ENCODE data around the gene PNP. TPM values are rescaled to one million over a fixed set of nuclear protein-coding genes. Genes with fewer than 3 reads are reported as not detected.
A peak's percentile ranks its signal among the peaks of the same experiment; 100 is the strongest.

Gene PNP
- total RNA-seq, 2 experiments from 2014 or later, result 73.6 to 77.2 TPM

DNA sequence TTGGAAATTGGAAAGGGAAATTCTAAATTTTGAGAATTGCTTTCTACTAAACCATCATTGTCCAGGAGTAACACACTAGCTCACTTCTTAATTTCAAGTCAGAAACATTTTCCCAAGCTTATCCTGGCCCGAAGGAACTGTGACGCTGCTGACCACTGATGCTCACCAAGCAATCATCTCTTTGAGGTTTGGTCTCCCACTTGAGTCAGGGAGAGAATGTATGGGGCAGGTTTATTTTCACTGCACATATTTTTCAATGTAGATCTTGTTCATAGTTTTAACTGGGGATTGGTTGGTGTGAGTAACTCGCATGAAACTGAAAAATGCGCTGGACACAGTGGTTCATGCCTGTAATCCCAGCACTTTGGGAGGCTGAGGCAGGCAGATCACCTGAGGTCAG lies 23.3 kb downstream of the PNP start:
- CTCF ChIA-PET, result interaction anchor here (1.7 kb wide), 1 partner anchor 198 kb away, joined by 4 read pairs; no protein-coding TSS in a partner anchor
- Mint-ChIP-seq H3K4me3 (no peak overlapping the region), H3K4me1 (ENCODE audit: low read depth) (peaks cover 76% of the 10 kb centered on the region), H3K27ac (no peak overlapping the region), H3K27me3 (no peaks in the 10 kb centered on the region), H3K9me3 (no peaks in the 10 kb centered on the region), H3K36me3 (ENCODE audit: low read depth) (no peaks in the 10 kb centered on the region)
- TF ChIP-seq CTCF (IDR thresholded peaks at IDR 0.05), result no peak
- DNase-seq, result no peak
- intact Hi-C loops (cut with DNase I, micrococcal nuclease), result no loop called here
- H3K4me1 ChIP-seq (ENCODE audit: insufficient read depth, low read length), result peaks cover 46% of the 10 kb centered on the region
- no peak overlapping the region for H3K27ac ChIP-seq (ENCODE audit: low read depth in 1 of 2, low read length in 2 of 2)
- POLR2A ChIA-PET, result interaction anchor here (1.2 kb wide), 1 partner anchor 31 kb away, joined by 4 read pairs; the partner anchor contains the start of gene PIP4P1
- H3K36me3 ChIP-seq (ENCODE audit: insufficient read depth, low read length), result no peaks in the 10 kb centered on the region
- no peak for ATAC-seq (ENCODE audit: poor library complexity)
- no peaks in the 10 kb centered on the region for H3K9me3 ChIP-seq (ENCODE audit: control insufficient read depth in 1 of 2, insufficient read depth in 1 of 2, low read length in 2 of 2)
- no peaks in the 10 kb centered on the region for H3K27me3 ChIP-seq (ENCODE audit: control insufficient read depth in 1 of 2, insufficient read depth in 2 of 2, low read length in 2 of 2)
- no peak overlapping the region for H3K4me3 ChIP-seq (ENCODE audit: low read length)

DNA sequence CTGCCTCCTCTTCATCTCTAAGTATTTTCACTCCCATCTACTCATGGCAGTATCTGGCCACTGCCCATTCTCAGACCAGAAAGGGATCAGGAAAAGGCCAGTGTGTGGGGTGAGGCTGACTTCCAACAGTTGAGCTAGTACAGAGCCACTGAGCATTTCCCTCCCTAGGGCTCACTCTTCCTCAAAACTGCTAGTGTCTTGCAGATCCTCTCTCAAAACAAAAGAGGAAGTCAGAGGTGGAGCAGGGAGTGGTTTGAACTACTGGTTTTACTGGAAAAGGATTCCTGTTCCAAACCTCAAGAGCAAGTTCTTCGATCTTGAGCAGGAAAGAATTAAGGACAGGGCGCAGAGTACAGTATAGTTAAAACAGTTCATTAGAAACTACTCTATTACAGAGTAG lies 24.4 kb downstream of the PNP start:
- ATAC-seq (ENCODE audit: poor library complexity) (no peak), DNase-seq (no peak)
- Histone ChIP-seq H3K4me3 (ENCODE audit: low read length) (no peak overlapping the region), H3K9me3 (ENCODE audit: control insufficient read depth in 1 of 2, insufficient read depth in 1 of 2, low read length in 2 of 2) (no peaks in the 10 kb centered on the region), H3K36me3 (ENCODE audit: insufficient read depth, low read length) (no peaks in the 10 kb centered on the region), H3K4me1 (ENCODE audit: insufficient read depth, low read length) (peaks cover 42% of the 10 kb centered on the region), H3K27ac (ENCODE audit: low read depth in 1 of 2, low read length in 2 of 2) (no peak overlapping the region), H3K27me3 (ENCODE audit: control insufficient read depth in 1 of 2, insufficient read depth in 2 of 2, low read length in 2 of 2) (no peaks in the 10 kb centered on the region)
- Mint-ChIP-seq H3K27ac (no peak overlapping the region), H3K9me3 (no peaks in the 10 kb centered on the region), H3K4me3 (no peak overlapping the region), H3K27me3 (no peaks in the 10 kb centered on the region), H3K4me1 (ENCODE audit: low read depth) (peaks cover 65% of the 10 kb centered on the region), H3K36me3 (ENCODE audit: low read depth) (no peaks in the 10 kb centered on the region)
- intact Hi-C loops (cut with DNase I, micrococcal nuclease), result no loop called here
- POLR2A ChIA-PET, result no interaction called here
- CTCF ChIA-PET, result interaction anchor here (0.7 kb wide), 1 partner anchor 40 kb away, joined by 5 read pairs; no protein-coding TSS in a partner anchor
- no peak for TF ChIP-seq CTCF (IDR thresholded peaks at IDR 0.05)

DNA sequence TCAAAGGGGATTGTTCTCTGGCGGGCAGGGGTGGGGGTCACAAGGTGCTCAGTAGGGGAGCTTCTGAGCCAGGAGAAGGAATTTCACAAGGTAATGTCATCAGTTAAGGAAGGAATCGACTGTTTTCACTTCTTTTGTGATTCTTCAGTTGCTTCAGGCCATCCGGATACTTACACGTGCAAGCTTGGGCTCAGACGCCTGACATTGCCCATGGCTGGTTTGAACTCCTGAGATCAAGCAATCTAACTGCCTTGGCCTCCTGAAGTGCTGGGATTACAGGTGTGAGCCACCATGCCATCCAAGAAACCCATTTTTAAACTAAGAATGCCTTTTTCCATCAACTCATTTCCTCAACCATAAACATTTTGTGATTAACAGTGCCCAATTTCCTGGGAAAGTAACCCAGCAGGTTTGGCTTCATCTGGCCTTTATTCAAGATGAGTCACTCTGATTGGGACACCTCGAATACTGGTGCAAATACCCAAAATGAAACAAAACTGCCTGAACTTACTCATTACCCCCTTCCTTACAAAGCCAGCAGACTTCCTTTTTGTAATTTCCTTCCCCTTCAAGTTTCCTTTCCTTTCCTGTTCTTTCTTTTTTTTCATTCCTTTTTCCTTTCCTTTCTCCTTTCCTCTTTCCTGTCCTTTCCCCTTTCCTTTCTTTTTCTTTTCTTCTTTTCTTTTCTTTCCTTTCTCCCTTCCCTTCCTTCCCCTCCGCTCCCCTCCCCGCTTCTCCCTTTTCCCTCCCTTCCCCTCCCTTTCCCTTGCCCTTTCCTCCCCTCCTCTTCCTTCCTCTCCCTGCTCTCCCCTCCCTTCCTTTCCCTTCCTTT lies 25.9 kb downstream of the PNP start:
- no peaks in the 10 kb centered on the region for H3K36me3 Mint-ChIP-seq (ENCODE audit: low read depth)
- ATAC-seq (ENCODE audit: poor library complexity) (no peak), DNase-seq (peak in 2 of 14 experiments; percentile 40 to 50)
- Histone ChIP-seq H3K27ac (ENCODE audit: low read depth in 1 of 2, low read length in 2 of 2) (no peak overlapping the region), H3K27me3 (ENCODE audit: control insufficient read depth in 1 of 2, insufficient read depth in 2 of 2, low read length in 2 of 2) (no peaks in the 10 kb centered on the region), H3K4me3 (ENCODE audit: low read length) (no peak overlapping the region), H3K4me1 (ENCODE audit: insufficient read depth, low read length) (peaks cover 27% of the 10 kb centered on the region), H3K9me3 (ENCODE audit: control insufficient read depth in 1 of 2, insufficient read depth in 1 of 2, low read length in 2 of 2) (no peaks in the 10 kb centered on the region), H3K36me3 (ENCODE audit: insufficient read depth, low read length) (no peaks in the 10 kb centered on the region)
- H3K9me3 Mint-ChIP-seq, result no peaks in the 10 kb centered on the region
- CTCF ChIA-PET, result no interaction called here
- no peak overlapping the region for H3K4me3 Mint-ChIP-seq
- peaks cover 49% of the 10 kb centered on the region for H3K4me1 Mint-ChIP-seq (ENCODE audit: low read depth)
- H3K27me3 Mint-ChIP-seq, result no peaks in the 10 kb centered on the region
- POLR2A ChIA-PET, result interaction anchor here (1.1 kb wide), 1 partner anchor 26 kb away, joined by 3 read pairs; the partner anchor contains the start of gene PNP
- TF ChIP-seq CTCF (IDR thresholded peaks at IDR 0.05), result no peak
- H3K27ac Mint-ChIP-seq, result no peak overlapping the region
- intact Hi-C loops (cut with DNase I, micrococcal nuclease), result no loop called here

Data from CD4-positive, alpha-beta T cell (primary cell).